Measurements from ENCODE around the gene TBC1D14. TPM values are rescaled to one million over a fixed set of nuclear protein-coding genes. Genes with fewer than 3 reads are reported as not detected.
A peak's percentile ranks its signal among the peaks of the same experiment; 100 is the strongest.
"Not testable (repeated sequence)": the region's sequence is repeated elsewhere in the genome, so short reads cannot be mapped to it uniquely, and the experiment has no call there.

TBC1D14 gene
- total and polyA plus RNA-seq, 5 experiments from 2014 or later = 34.8 to 78.2 (median 47.0) TPM

DNA sequence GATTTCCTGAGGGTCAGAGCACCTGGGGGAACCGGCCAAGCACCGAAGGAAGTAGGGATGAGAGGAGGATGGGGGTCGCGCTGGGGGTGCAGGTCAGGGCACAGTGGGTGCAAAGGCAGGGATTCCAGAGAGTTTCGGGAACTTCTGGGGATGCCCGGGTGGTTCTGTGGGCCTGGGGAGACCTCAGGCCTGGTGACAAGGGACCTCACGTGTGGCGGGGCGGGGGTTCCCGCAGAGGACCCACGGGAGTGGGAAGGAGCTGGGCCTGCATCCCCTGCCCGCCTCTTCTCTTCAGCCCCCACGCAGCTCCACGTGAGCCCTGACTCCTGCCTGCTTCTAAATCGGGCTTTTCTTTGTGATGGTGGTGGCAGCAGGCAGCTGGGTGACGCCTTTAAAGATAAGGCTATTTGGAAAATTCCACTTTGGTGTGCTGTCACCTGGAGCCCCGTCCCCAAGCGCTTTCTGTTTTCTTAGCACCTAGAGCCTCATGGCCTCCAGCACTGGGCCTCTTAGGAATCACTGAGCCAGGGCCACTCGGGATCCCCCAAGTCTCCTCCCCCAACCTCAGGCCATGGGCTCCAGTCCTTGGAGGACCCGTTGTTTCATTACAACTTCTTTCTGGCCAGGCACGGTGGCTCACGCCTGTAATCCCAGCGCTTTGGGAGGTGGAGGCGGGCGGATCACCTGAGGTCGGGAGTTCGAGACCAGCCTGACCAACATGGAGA is 7.1 kb upstream of the TBC1D14 start:
- Mint-ChIP-seq H3K27ac (no peak overlapping the region), H3K9me3 (no peaks in the 10 kb centered on the region)

DNA sequence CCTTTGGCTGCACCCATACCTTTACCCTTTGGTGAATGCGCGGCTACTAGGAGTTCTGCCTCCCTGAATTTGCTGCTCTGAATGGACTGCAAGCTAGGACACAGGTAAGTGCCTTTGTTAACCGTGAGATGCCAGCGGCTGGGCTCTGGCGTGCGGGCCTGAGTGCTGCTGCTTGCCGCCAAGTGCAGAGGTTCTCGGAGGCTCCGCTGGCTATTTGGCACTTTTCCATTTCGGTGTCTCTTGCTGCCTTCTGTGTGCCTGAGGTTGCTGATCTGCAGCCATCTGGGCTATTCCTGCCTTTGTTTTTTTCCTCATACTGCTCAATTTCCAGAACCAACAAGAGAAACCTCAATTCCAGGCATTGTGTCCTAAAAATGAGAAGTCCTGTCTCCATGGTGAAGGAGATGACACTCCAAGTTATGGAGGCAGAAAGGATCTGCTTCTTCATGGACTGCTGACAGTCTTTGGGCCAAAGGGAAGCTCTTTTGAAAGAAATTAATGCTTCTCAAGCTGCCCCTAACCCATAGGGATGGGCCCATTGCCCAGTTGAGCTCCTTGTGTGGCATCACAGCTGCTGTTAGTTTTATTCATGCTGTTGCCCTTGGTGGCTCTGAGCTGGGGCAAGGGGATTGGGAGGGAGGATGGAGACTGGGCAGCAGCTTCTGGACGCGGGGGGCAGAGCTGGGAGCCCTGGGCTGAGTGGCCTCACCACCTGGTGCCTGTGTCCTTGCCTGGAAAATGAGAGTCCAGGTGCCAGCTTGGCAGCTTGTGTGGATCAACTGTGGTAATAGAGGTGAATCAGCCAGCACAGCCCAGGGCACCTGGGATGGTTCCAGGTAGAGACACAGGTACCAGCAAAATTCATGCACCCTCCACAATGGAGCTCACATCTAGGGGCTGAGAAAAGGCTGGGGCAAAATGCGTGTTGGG is 3.8 kb upstream of the TBC1D14 start:
- Mint-ChIP-seq H3K4me1 (peaks cover 14 to 29% (median 27%) of the 10 kb centered on the region in 4 donors), H3K27me3 (no peaks in the 10 kb centered on the region), H3K9me3 (no peaks in the 10 kb centered on the region), H3K36me3 (no peaks in the 10 kb centered on the region), H3K4me3 (no peak overlapping the region), H3K27ac (peak overlapping the region in 2 of 10 donors; percentile 44 to 51)
- DNase-seq = no peak
- ATAC-seq = no peak
- POLR2A ChIA-PET = interaction anchor here (0.6 to 1.5 kb wide), 5 partner anchors 11 to 303 kb away, joined by 3 to 10 read pairs (median 5); partner anchors contain the start of gene GRPEL1

More for the DNA sequence above, 7.1 kb upstream of the TBC1D14 start:
- H3K4me3 Mint-ChIP-seq = no peak overlapping the region
- DNase-seq (no peak), ATAC-seq (no peak)
- peaks cover 14 to 34% (median 27%) of the 10 kb centered on the region in 4 donors for H3K4me1 Mint-ChIP-seq
- POLR2A ChIA-PET = no interaction called here
- no peaks in the 10 kb centered on the region for H3K36me3 Mint-ChIP-seq
- H3K27me3 Mint-ChIP-seq = no peaks in the 10 kb centered on the region

DNA sequence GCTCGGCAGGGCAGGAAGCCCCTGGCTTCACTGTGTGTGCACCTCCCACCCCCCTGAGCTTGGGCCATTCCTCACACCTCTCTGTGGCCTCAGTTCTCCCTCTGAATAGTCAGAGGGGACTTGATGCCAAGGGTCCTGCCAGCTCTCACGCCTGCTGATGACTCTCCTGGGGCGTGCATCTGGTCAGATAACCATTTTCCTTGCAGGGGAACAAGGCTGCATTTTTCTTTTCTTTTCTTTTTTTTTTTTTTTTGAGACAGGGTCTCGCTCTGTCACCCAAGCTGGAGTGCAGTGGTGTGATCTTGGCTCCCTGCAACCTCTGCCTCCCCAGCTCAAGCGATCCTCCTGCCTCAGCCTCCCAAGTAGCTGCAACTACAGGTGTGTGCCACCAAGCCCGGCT is 3.1 kb upstream of the TBC1D14 start:
- not testable (repeated sequence) for DNase-seq, H3K36me3 Mint-ChIP-seq, H3K4me3 Mint-ChIP-seq, ATAC-seq, H3K9me3 Mint-ChIP-seq, H3K27me3 Mint-ChIP-seq
- Mint-ChIP-seq H3K4me1 (peaks cover 19 to 34% (median 33%) of the 10 kb centered on the region in 4 donors), H3K27ac (peak overlapping the region in 1 of 10 donors; percentile 51)
- POLR2A ChIA-PET = interaction anchor here (0.6 to 1.5 kb wide), 5 partner anchors 11 to 304 kb away, joined by 3 to 10 read pairs (median 5); partner anchors contain the start of gene GRPEL1

DNA sequence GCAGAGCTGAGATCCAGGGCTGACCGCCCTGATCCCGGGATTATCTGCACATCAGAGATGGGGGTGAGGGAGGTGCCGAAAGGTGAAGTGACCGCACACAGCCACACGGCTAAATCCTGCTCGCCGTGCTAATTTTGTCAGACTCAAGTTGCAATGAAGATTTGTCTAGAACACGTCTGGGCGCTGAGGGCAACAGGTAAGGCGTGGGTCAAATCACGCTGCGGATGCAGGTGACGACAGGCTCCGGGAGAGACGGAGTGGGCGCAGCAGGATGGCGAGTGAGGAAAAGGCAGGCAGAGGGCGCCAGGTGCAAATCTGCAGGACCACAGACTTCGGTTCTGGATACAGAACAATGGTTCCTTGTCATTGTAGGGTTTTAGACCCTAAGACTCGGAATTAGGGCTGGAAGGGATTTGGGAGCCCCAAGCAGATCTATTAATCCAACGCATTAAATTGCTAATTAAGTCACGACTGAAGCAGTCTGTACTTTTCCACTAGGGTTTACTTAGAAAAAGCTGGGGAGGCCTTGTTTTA is 1.9 kb upstream of the TBC1D14 start:
- peak overlapping the region in 7 of 10 donors; percentile 0 to 87 (median 44) for H3K27ac Mint-ChIP-seq
- peaks cover 24 to 45% (median 43%) of the 10 kb centered on the region in 4 donors for H3K4me1 Mint-ChIP-seq
- H3K36me3 Mint-ChIP-seq = no peaks in the 10 kb centered on the region
- no peaks in the 10 kb centered on the region for H3K27me3 Mint-ChIP-seq
- no peaks in the 10 kb centered on the region for H3K9me3 Mint-ChIP-seq
- POLR2A ChIA-PET = interaction anchor here (1.5 to 3.8 kb wide), 6 partner anchors 8 to 234 kb away, joined by 6 to 46 read pairs (median 23); partner anchors contain the start of gene GRPEL1
- H3K4me3 Mint-ChIP-seq = peak overlapping the region; percentile 21 to 94 (median 91)
- DNase-seq (peak in 1 of 10 donors; percentile 59), ATAC-seq (no peak)

DNA sequence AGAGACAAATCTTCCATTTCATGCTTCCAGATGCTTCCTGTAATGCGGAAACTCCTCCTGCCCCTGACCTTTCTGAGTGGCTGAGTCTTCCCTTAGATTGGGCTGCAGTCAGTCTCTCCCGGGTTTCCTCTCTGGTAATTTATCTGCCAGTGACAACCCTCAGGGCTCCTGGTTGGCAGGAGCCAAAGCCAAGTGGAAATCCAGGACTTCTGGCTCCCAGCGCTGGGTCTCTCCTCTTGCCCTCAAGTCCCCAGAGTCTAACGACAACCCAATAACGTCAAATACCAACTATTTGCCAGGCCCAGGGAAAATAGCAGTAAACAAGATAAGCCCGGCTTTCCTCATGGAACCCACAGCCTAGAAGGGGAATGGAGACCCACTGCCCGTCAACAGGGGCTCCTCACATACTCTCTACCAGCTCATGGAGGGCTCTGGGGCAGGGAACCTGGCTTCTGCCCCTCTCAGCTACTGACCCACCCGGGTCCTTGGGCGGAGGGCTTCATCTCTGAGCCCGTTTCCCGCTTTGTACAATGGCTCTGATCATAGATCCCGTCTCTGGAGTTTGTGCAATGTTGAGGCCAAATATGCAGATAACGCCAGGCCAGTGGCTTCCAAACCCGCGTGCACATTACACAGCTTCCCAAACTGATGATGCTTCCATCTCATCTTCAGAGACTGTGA is 1.1 kb upstream of the TBC1D14 start:
- POLR2A ChIA-PET = interaction anchor here (0.5 to 6.1 kb wide), 26 partner anchors 9 to 1532 kb away, joined by 3 to 66 read pairs (median 6); partner anchors contain the start of genes ACOX3, BLOC1S4, GRPEL1 and MAN2B2
- Mint-ChIP-seq H3K27me3 (no peaks in the 10 kb centered on the region), H3K4me1 (peaks cover 26 to 53% (median 49%) of the 10 kb centered on the region in 4 donors), H3K36me3 (no peaks in the 10 kb centered on the region), H3K4me3 (peak overlapping the region; percentile 85 to 94 (median 92)), H3K27ac (peak overlapping the region; percentile 73 to 95 (median 92)), H3K9me3 (no peaks in the 10 kb centered on the region)
- peak in 1 of 10 donors; percentile 24 for DNase-seq
- no peak for ATAC-seq

DNA sequence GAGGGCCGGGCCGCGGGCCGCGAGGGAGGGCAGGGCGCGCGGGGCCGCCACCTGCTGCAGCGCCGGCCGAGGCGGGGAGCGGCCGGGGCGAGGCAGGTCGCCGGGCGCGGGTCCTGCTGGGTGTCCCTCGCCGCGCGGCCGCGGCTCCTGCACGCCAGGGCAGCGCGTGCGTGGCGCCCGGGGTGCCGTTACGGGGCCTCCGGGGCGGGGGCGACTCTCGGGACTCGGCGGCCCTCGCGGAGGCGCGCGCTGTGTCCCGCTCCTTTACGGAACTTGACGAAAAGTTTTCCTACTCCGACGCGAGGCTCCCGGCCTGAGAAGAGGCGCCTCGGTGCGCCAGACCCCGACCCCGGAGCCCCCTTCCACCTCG is 329 bp downstream of the TBC1D14 start:
- no peaks in the 10 kb centered on the region for H3K9me3 Mint-ChIP-seq
- no peaks in the 10 kb centered on the region for H3K27me3 Mint-ChIP-seq
- no peaks in the 10 kb centered on the region for H3K36me3 Mint-ChIP-seq
- ATAC-seq (peak in 1 of 2 donors; percentile 12), DNase-seq (peak in 3 of 10 donors; percentile 23 to 47 (median 40))
- H3K4me3 Mint-ChIP-seq = peak overlapping the region; percentile 85 to 95 (median 90)
- POLR2A ChIA-PET = interaction anchor here (0.7 to 6.1 kb wide), 20 partner anchors 8 to 269 kb away, joined by 3 to 66 read pairs (median 11); partner anchors contain the start of genes BLOC1S4, GRPEL1, MRFAP1 and TADA2B
- peak overlapping the region in 7 of 10 donors; percentile 68 to 95 (median 89) for H3K27ac Mint-ChIP-seq
- peaks cover 26 to 59% (median 57%) of the 10 kb centered on the region in 4 donors for H3K4me1 Mint-ChIP-seq

DNA sequence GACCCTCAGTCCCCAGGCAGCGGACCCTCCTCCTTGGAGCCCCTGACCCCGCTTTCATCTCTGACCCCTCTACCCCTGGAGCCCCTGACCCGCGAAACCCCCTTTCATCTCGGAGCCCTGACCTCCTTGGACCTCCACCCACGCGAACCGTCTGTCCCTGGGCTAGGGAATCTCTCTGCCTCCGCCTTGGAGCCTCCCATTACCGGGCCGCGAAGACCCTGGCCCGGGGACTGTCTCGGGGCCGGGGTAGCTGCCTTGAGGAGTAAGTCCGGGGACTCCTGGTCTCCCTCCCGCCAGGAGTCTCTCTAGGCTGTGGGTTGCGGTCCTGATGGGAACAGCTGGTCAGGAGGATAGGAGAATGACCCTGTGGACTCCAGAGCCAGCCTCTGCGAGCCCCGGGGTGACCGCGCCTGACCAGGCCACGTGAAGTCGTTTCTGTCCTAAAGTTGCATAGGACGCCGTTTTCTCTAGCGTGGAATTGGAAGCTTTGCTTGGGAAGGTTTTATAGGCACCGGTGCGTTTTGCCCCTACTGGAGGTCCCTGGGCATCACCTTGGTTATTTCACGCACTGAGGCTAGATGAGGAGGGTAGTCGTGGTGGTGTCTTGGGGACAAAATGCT is 824 bp downstream of the TBC1D14 start:
- H3K36me3 Mint-ChIP-seq = no peaks in the 10 kb centered on the region
- H3K4me1 Mint-ChIP-seq = peaks cover 27 to 64% (median 62%) of the 10 kb centered on the region in 4 donors
- H3K4me3 Mint-ChIP-seq = peak overlapping the region; percentile 85 to 95 (median 90)
- no peak for DNase-seq
- POLR2A ChIA-PET = interaction anchor here (1.2 to 6.1 kb wide), 12 partner anchors 11 to 270 kb away, joined by 3 to 66 read pairs (median 12); partner anchors contain the start of genes GRPEL1, MRFAP1 and TADA2B
- no peaks in the 10 kb centered on the region for H3K9me3 Mint-ChIP-seq
- no peaks in the 10 kb centered on the region for H3K27me3 Mint-ChIP-seq
- ATAC-seq = no peak
- peak overlapping the region; percentile 68 to 95 (median 88) for H3K27ac Mint-ChIP-seq

DNA sequence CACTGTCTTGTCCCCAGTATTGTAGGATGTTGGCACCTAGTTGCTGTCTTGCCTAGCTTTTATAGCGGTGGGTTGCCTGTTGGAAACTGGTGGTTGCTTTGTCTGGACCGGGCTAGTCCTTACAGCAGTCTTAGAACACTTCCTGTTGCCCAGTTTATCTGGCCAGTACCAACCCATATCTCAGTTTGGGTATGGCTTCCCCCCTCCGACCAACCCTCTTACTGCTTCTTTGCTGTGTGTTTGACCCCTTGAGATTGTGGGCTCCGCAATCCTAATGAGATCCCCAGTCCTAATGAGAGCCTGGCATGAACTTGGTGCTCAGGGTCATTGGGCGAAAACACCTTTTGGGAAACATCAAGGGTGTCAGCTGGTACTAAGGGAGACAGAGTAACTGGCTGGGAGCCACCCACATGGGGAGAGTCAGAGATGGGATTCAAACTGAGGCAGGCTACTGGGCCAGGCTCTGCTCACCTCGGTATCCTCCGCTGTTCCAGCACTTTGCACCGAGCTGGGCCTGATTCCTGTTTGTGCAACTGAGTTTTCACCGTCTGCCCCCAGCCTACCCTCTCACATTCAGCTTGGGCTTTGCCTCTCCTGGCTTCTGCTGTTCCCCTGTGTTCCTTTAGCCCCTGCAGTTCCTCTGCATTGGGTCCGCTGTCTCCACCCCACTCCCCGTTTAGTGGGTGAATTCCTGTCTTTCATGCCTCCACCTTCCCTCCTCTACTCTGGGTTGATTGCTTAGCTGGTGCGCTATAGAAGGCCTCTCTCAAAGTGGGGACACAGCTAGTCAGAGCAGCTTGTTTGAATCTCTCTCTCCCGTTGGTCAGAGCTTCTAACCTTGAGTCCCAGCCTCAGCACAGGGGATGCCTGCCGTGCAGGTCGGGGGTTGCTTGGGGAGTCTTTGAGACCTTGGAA is 1.6 kb downstream of the TBC1D14 start:
- H3K36me3 Mint-ChIP-seq = no peaks in the 10 kb centered on the region
- peak overlapping the region; percentile 61 to 95 (median 88) for H3K27ac Mint-ChIP-seq
- peak overlapping the region; percentile 85 to 95 (median 90) for H3K4me3 Mint-ChIP-seq
- no peaks in the 10 kb centered on the region for H3K27me3 Mint-ChIP-seq
- H3K4me1 Mint-ChIP-seq = peaks cover 32 to 72% (median 68%) of the 10 kb centered on the region in 4 donors
- POLR2A ChIA-PET = interaction anchor here (0.6 to 6.1 kb wide), 15 partner anchors 9 to 157 kb away, joined by 3 to 66 read pairs (median 5); partner anchors contain the start of genes GRPEL1, KIAA0232 and TADA2B
- no peak for ATAC-seq
- DNase-seq = no peak
- H3K9me3 Mint-ChIP-seq = no peaks in the 10 kb centered on the region

DNA sequence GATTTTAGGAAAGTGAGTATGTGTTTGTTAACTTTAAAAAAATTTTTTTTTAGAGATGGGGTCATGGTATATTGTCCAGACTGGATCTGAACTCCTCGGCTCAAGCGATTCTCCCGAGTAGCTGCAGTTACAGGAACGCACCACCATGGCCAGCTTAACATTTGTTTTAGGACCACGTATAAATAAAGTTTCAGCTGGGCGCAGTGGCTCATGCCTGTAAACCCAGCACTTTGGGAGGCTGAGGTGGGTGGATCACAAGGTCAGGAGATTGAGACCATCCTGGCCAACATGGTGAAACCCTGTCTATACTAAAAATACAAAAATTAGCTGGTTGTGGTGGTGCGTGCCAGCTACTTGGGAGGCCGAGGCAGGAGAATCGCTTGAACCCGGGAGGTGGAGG is 2.3 kb downstream of the TBC1D14 start:
- ATAC-seq, DNase-seq, H3K9me3 Mint-ChIP-seq, H3K27me3 Mint-ChIP-seq, H3K36me3 Mint-ChIP-seq: not testable (repeated sequence)
- Mint-ChIP-seq H3K4me3 (peak overlapping the region in 8 of 10 donors; percentile 46 to 95 (median 88)), H3K4me1 (peaks cover 39 to 79% (median 75%) of the 10 kb centered on the region in 4 donors), H3K27ac (peak overlapping the region in 8 of 10 donors; percentile 48 to 93 (median 74))
- POLR2A ChIA-PET = interaction anchor here (0.8 to 6.1 kb wide), 10 partner anchors 8 to 132 kb away, joined by 3 to 66 read pairs (median 4); partner anchors contain the start of genes KIAA0232 and TADA2B

DNA sequence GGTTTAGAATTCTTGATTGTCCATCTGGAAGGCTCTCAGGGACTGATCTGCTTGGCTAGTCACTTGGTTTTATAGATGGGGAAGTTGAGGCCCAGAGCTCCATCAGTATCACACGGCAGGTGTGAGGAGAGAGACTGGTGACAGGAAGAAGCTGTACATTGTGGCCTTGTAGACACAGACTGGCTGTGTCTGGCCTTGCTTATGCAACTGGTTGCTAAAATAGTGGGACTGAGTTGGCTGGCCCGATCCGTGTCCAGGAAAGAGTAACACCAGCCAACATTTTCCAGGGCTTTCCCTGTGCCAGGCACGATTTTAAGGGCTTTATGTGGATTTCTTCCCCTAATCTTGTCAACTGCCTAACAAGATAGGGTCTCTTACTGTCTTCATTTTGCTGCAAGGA is 2.8 kb downstream of the TBC1D14 start:
- Mint-ChIP-seq H3K4me1 (peaks cover 41 to 81% (median 79%) of the 10 kb centered on the region in 4 donors), H3K27ac (peak overlapping the region in 9 of 10 donors; percentile 9 to 90 (median 59)), H3K27me3 (no peaks in the 10 kb centered on the region), H3K36me3 (no peaks in the 10 kb centered on the region), H3K9me3 (no peaks in the 10 kb centered on the region), H3K4me3 (peak overlapping the region; percentile 46 to 95 (median 72))
- DNase-seq (no peak), ATAC-seq (no peak)
- POLR2A ChIA-PET = interaction anchor here (0.7 to 6.1 kb wide), 11 partner anchors 10 to 197 kb away, joined by 3 to 66 read pairs (median 3); partner anchors contain the start of genes BLOC1S4 and KIAA0232

Measured in naive thymus-derived CD8-positive, alpha-beta T cell (primary cell).